GM21825 (cell line): Measurements from ENCODE around the gene SDCCAG8.

Source experiments
- ATAC-seq: cut with Tn5 transposase; IDR thresholded peaks from one replicate; pipeline ENCODE4 v1.9.1; 2021; ENCODE audit warnings: mild to moderate bottlenecking, moderate library complexity; ENCODE audit not compliant: unreplicated experiment

Gene SDCCAG8

DNA sequence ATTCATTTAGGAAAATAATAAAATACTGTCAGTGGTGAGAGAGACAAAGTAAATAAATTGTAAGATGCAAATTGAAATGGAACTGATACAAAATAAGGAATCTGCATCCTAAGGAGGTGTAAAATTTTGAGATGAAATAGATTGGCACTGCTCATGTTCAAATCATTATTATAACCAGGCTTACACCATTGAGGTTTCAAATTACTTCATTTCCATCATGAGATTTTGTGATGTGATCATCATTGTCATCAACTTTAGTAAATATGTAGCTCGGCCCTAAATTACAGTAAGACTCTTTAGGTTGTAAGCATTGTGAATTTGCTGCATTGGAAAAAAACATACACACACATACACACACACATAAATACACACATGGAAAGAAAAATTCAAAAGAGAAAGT, 123.4 kb downstream of the SDCCAG8 start:
- ATAC-seq, result no peak

DNA sequence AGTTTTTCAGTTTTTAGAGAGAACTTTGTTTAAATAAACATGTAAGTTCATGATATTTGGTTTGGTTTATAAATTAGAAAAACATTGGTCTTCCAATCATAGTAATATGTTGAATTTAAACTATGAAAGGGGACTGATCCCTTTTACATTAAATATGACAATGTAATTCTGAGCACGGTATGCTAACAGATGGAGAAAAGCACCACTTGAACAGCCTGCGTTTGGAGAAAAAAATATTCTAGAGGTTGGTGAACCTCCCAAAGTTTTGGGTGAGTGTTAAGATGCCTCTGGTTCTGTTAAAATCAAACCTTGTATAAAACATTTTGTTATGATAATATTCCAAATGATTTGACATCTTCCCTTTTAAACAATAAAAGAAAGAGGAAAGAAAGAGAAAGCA, 123.9 kb downstream of the SDCCAG8 start:
- ATAC-seq, result no peak

DNA sequence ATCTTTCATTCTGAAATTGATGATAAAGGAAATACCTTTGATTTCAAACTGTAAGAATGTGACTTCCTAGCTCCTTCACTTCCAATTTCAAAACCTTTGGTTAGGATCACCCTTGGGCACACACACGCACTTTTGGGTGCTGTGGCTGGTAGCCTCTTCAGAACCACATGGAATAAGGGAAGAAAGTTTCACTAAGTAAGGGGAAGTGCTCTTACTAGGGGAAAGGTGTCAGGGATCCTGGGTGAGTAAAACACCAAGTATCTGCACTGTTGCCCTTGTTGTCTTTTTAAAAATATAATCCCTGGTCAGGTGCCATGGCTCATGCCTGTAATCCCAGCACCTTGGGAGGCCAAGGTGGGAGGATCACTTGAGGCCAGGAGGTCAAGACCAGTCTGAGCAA, 132.4 kb downstream of the SDCCAG8 start:
- no peak for ATAC-seq

DNA sequence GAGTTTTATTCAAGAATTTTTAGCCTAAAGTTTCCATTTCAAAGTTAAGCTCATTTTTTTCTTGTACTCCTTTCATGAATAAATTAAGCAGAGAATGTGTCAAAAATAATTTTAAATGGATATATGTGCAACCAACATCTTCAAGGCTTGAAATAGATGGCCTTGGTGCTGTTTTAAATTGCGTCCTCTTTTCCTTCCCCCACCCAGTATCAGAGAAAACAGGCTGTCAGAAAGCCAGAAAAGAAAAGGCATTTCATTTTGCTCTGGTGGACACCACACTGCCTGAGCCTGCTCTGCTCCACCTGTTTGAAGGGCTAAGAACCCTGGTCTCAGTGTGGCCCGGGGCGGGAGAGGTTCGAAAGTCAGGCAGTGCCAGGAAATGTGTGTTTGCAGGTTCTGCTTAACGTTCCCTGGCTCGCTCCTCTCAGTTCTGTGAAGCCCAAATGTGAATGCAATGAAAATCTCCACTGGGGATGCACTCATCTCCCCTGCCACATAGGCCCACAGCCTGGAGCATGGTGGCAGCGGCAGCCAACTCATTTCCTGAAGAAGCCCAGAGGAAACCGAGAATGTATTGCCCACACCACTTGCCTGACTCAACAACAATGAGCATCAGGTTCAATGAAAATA, 134.4 kb downstream of the SDCCAG8 start:
- ATAC-seq, result no peak

DNA sequence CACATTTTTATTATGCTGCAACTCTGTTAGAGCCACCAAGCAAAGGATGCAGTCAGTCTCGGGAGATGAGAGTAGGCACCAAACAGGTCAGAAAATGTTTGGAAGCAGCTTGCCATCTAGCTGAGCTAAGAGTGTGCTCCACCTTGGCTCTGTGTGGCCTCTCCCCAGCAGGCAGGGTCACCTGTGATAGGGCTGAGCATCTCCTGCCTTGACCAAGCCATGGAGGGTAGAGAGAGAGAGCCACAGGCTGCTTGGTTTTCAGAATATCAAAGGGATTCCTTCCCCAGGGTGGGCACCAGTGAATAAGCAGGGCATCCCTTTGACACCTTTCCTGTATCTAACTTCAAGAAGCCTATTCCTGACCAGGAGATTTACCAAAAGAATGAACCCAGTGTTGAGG, 135.5 kb downstream of the SDCCAG8 start:
- ATAC-seq, result no peak

DNA sequence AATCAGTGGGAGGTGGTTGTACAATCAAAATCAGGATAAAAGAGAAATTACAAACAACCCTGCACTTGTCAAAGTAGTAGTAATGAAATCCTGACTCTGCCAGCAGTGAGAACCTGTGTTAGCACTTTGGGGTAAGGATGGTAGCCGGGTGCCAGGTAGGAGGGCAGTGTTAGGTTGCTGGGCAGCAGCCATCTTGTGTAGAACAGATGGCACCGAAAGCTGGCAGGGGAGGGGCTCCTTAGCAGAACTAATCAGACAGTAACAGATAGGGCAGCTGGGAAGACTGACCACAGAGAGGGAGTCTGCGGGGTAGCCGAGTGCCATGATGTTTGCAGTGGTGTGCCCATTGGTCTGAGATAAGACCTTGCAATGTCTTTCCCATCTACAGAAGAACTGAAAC, 137.3 kb downstream of the SDCCAG8 start:
- ATAC-seq, result no peak

DNA sequence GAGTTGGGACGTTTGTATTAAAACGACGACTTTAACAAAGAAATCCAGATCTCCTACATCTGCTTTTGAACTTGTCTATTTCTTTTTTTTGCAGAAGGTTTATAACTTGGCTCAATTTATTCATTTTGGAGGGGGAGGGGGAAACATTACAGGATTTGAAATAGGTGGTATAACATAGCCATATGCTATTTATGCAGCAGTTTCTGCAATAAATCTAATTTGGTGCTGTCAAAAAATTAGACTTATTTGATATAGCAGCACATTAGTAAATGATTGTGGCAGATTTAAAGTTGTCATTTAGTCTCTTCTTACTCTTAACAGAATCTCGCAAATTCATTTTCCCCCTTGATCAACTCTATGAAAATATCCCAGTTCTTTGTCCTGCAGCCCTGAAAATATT, 138.2 kb downstream of the SDCCAG8 start:
- ATAC-seq, result no peak

DNA sequence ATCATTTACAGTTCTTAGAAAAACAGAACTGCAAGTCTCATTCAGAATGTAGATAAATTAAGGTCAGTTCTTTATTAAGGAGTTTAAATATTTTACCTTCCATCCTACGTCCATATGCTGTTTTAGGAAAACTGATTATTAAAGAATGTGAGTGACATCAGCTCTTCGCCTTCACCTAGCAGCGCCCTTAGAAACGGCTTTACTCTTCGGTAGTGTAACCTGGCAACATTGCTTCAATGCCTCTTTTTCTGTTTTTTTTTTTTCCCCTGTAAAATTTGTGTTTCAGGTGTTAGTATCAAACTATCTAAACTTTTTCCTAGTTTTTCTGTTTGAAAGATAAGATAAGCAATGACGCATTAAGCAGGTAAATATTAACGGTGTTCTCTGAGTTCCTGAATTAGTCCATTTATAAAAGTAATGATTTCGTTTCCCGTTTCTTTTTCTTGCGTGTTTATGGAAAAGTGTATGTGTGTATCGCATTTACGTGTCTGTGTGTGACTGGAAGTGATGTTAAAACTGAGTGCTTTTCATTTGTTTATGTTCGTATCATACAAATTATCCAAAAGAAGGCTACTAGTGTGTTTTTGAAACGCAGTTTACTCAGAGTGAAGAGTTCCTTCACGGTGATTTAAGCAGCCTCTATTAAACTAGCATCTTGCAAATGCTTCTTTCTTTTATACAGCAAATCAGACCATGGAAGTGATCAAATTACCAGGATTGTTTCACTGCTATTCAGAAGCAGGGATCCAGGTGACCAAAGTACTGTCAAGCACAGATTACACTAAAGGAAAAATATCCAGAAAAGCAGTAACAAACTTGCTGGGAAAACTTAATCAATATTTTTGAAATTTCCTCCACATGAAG, 139.0 kb downstream of the SDCCAG8 start:
- ATAC-seq, result no peak

DNA sequence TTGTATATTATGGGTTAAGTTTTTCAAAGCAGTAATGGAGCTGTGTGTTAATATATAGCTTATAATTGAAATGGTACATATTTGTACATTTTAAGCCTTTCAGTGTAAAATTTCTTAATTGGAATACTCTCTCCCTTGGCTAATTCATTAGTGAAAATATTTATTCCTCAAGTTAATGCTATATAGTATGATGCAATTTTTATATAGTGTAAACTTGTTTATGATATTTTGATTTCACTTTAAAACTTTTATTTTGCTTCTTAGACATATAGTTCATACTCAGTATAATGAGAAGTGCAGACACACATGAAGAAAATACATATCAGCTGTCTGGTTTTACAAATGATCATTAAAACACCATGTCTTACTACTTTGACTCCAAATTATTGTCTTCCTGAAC, 140.6 kb downstream of the SDCCAG8 start:
- ATAC-seq, result no peak

DNA sequence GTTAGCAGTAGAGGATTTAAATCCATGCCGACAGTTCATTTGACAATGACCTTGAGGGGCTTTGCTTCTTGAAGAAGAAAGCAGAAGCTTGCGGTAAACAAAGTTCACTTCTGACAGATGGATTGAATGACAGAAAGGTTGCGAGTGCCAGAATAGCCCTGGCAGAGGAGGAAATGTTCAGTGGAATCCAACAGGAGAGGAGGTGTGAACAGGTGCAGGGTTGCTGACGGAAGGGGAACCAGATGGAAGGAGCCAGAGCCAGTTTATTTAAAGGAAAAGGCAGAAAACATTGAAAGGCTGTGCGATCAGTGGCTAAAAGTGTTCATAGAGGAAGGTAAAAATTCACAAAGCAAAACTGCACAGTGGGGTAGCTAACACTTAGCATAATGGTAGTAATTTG, 141.0 kb downstream of the SDCCAG8 start:
- no peak for ATAC-seq

DNA sequence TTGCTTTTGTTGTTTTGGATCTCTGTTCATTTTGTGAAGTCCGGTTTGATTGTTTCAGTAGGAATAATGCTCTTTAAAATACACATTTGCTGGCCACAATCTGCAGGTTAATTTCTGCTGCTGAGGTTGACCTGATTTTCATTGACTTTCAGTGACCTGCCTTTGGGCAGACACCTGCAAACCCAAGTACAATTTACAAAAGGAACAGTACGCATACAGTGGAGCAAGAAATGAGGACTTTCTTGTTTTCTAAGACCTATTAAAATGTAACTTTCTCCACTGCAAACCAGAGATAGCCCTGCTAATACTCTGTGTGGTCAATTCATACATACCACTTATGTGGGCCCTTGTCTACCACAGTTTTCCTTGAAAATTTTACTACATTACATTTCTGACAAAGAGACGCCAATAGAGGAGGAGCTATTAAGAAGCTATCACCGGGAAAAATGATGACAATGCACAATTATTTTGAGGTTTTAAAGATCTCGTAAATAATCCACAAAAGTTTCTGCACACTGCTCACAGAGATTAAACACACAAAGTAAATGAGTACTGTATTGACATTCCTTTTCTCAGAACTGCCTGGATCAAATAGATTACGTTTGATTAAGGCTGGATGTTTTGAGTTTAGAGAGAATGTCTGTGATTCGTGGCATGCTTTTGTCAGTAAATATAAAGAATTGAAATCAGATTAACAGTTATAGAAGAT, 141.9 kb downstream of the SDCCAG8 start:
- ATAC-seq, result no peak

DNA sequence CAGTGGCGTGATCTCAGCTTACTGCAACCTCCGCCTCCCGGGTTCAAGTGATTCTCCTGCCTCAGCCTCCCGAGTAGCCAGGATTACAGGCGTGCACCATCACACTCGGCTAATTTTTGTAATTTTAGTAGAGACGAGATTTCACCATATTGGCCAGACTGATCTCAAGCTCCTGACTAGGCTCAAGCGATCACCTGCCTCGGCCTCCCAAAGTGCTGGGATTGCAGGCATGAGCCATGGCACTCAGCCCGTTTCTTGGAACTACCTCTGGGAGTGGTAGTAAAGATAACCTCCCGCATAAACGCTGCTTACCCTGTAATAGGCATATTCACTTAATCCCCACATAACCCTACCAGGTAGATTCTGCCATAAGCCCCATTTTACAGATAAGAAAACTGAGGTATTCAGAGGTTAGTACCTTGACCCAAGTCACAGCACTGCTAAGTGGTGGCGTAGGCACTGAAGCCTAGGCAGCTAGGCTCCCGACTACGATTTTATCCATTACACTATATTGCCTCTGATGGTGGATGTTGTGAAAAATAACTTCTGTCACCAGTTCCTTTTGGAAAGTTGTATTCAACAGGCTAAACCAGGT, 143.8 kb downstream of the SDCCAG8 start:
- no peak for ATAC-seq

DNA sequence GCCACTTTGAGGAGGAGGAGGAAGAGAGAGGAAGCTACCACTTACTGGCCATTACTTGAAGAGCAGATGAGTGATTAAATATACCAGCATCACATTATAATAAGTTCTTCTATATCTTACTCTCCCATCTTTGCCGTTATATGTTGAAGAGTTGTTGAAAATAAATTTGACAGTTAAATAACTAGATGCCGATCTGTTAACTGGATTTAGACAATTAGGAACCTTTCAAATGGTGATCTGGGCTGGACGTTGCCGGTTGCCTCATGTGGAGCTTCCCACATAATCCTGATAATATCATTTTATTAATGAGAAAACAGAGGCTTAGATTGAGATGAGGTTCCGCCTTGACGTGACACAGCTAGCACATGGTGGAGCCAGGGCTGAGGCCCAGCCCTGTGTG, 147.0 kb downstream of the SDCCAG8 start:
- ATAC-seq, result no peak

DNA sequence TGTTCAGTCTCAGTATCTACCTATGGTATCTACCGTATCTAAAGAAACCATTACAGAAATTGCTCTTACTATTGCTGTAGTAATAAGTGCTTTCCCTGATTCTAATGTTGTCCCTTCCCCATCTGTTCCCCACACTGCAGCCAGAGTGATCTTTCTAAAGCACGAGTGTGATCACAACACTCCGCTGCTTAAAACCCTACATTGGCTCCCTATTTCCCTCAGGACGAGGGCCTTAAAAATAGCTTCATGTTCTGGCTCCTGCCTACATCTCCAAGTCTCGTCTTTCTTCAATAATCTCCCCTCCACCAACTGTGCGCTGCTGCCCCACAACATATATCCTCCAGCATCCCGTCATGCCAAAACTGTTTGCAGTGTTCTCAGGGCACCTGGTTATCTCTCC, 150.6 kb downstream of the SDCCAG8 start:
- no peak for ATAC-seq

DNA sequence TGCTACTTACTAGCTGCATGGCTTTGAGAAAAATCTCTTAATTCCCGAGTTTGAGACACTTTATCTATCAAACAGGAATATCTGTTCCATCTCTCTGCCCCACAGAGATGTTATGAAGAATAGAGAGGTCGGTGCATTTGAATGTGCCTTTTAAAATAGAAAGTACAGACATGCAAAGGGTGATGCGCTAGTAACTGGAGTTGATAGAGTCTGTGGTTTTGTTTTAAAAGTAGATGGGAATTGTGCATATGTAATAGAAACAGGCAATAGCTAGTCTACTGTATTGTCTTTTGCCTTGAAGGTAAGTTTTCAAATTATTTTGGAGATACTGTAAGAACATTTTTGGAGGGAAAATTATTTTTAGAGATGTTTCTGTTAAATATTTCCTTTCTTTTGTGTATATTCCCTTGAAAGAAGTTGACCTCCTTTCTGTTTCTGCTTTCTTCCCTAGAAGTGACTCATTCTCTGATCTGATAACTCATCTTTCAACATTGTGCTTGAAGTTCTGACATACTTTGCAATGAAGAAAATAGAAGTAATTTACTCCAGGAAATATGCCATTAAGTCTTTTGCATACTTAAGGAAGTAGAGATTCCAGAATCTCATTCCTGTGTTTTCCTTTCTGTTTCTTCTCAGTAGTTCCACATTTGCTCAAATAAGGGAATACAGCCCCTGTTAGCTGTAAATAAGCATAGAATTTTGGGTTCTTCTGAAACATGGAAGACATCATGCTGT, 151.6 kb downstream of the SDCCAG8 start:
- no peak for ATAC-seq

DNA sequence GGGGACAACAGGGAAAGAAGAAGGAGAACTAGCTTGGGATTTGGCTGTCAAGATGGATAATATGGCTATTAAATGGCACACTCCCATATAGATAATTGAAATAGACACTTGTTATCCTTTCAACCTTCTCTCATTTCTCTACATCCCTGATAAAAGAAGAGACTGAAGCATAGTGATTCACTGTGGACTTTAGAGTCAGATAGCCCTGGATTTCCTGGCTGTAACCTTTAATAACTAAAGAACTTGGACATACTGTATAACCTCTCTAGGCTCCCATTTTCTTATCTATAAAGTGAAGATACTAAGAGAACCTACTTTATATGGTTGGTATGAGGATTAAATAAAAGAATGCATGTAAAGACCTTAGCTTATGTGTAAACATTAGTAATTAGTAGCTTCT, 152.6 kb downstream of the SDCCAG8 start:
- no peak for ATAC-seq

DNA sequence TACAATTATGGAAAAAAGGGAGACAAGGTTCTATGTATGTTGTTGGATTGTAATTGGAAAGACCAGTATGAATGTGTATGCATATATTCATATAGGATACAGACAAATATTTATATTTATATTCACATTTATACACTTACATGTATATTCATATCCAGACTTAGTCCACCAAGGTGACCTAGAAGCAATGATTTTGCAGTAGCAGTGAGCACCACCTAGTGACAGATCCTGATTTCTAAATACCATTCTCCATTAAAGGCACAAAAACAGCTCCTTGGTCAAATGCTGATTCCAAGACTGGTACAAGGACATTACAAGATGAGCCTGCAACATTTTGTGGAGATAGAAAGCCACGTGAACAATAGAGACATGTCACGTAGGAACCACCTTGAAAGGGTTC, 153.4 kb downstream of the SDCCAG8 start:
- ATAC-seq, result no peak

DNA sequence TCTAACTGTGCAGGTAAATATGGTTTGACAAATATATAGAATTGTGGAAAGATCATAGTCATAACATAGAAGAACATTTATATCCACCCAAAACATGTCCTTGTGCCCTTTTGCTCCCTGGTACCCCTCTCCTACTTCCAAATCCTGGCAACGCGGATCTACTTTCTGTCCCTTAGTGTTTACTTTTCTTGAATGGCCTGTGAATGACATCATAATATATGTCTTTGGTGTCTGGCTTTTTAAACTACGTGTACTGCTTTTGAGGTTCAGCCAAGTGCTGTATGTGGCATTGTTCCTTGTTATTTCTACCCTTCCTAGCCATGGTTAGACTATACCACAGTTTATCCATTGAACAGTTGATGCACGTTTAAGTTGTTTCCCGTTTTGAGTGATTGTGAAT, 155.6 kb downstream of the SDCCAG8 start:
- no peak for ATAC-seq

DNA sequence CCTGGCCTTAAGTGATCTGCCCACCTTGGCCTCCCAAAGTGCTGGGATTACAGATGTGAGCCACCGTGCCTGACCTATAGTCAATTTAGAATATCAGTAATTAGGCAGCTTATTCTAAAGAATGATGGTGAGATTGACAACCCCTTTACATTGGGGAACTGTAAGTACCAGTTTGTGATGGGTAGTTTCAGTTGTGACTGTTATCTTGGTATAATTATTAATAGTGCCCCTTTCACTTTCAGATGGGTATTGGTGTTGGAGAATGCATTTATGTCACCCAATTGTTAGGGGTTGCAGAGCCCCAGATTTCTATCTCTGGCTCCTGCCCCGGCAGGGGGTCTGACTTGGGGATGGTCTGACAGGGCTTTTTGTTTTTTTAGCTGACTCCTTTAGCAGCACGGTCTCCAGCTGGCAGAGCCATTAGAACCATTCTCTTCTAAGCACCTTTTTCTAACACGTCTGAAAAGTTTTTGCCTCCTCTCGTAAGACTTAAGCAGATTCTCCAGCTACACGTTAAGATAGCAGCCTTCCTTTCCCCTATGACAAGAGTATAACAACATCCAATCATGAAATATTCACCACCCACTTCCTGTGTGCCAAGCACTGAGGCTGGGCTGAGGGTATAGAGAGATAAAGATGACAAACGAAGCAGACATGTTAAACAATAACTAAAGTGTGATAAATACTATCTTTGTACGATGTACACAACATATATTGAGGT, 157.8 kb downstream of the SDCCAG8 start:
- ATAC-seq, result no peak

DNA sequence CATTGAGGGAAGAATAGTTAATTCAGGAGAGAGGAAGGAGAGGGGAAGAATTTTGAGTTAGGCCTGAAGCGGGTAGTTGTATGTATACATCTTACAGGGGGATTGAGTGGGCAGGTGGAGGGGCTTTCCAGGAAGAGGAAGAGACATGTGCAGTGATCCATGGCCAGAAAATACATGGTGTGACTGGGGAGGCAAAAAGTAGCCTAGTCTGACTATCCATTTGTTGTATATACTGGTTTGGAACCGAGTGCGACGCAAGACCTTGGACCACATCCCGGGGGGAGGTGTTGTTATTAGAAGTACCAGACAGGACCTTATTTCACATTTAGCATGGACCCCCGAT, 158.3 kb downstream of the SDCCAG8 start:
- no peak for ATAC-seq
